Amygdala (tissue), 56 donors: ENCODE data around the gene SNAI1.

Experiments used
- DNase-seq, 56 donors: peaks; one replicate each; lab custom pipeline; 2025; lab: John Stamatoyannopoulos, UW

The SNAI1 gene

DNA sequence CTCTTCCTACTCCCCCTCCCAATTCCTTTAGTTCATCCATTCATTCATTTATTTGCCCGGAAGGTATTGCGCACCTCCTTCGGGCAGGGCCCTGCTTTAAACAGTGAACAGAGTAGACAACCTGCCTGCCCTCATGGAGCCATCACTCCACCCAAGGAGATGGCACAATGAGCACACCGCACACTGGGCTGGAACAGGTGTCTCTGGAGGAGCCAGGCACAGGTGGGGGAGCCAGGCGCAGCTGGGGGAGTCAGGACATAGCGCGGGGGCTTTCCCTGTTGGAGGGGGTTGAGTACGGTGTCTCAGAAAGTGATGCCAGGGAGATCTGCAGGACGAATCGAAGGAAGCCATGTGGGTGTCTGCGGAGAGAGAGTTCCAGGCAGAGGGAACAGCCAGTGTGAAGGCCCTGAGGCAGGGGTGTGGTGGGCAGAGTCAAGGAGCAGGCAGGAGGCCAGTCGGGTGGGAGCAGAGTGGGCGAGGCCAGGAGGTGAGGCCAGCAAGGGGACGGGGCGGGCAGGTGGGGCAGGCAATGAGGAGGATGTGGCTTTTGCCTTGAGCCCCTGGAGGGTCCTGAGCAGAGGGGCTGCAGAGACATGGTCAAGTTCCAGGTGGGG is 46.4 kb downstream of the SNAI1 start:
- DNase-seq = no peak

- peak in 5 of 56 donors; percentile 17 to 63 (median 34) for DNase-seq
Measured at GRCh38 chr20:50029697-50030461, 47.1 kb downstream of the SNAI1 start.

- no peak for DNase-seq
Measured at GRCh38 chr20:50032955-50033666, 50.3 kb downstream of the SNAI1 start.

DNA sequence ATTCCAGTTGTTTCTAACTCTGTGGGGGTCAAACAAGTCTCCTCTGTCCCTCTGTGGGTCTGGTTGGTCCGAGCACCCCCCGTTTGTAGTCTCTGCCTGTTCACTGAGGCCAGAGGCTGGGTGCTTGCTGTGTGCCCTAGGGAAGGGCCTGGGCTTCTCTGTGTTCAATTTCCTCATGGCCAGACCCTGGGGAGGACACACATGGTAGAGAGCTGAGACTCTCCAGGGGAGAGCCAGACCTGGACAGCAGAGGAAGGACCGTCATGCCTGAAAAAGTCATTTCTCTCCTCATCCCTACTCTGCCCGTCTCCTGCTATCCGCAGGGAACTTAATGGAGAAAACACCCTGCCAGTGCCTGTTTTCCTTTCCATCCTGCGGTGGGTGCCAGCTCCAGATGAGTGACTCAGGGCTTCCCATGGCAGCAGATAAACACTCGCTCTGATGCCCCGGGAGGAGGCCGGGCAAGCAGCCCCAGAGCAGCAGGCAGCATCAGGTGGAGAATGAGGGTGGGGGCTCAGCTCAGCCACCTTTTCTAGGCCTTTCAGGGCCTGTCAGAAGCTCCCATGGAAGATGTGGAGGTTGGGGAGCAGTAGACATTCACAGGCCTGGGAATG is 51.9 kb downstream of the SNAI1 start:
- DNase-seq = no peak

GRCh38 chr20:50036703-50037102 is 53.9 kb downstream of the SNAI1 start:
- no peak for DNase-seq

DNA sequence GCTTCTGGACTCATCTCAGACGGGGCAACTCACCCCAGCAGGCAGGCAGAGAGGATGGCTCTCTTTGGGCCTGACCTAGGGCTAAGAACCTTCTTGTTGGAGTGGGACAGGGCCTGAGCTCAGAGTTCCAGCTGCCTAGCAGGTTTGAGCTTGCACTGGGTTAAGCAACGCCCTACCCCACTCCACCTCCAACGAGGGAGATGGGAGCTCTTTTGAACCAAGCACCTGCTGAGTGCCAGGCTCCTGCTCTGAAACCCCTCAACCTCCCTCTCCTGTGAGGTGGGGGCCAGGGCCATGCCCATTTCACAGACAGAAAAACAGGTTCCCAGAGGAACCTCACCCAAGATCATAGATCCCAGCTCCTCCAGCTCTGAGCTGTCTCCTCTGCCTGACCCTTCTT is 54.3 kb downstream of the SNAI1 start:
- no peak for DNase-seq

DNA sequence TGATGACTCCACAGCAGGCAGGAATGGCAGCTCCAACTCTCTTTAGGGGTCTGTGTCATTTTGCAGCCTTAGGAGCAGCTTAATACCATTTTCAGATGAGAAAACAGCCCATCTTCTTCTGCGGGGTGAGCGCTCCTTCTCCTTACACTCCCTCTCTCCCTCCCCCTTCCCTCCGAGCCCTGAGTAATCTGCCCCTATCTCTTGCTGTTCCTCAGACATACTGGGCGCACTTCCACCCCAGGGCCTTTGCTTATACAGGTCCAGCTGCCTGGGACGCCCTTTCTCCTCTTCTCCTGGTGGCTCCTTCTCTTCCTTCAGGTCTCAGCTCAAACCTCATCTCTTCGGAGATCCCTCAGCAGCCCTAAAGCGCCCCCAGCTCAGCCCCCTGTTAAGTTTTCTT is 54.8 kb downstream of the SNAI1 start:
- no peak for DNase-seq

GRCh38 chr20:50038169-50038568 is 55.4 kb downstream of the SNAI1 start:
- no peak for DNase-seq
